Fibroblast of the aortic adventitia (primary cell): ENCODE results near the gene LHPP. TPM values are rescaled to one million over a fixed set of nuclear protein-coding genes. Genes with fewer than 3 reads are reported as not detected.

Source experiments
- DNase-seq: peaks from one replicate; pipeline ENCODE4 v3.0.0-alpha.2; 2010; ENCODE audit warnings: low read depth
- H3K4me3 ChIP-seq: 2 replicates; pipeline ENCODE4 v1.5.1; 2011; ENCODE audit warnings: low read depth, mild to moderate bottlenecking, control low read depth, low read length, moderate library complexity
- total RNA-seq: library from RNA; depleted of rRNA; stranded (reverse); fragments of >200 nt; gene quantifications from 2 replicates; pipeline ENCODE4 v1.2.3, GENCODE V29; 2012; ENCODE audit warnings: low replicate concordance
- TF ChIP-seq, protein P1 (sequence below): IDR thresholded peaks from 2 replicates; pipeline ENCODE4 v1.5.1; 2011; ENCODE audit warnings: mild to moderate bottlenecking, low read length, control low read depth, inconsistent platforms; ENCODE audit not compliant: insufficient read depth

LHPP gene
- total RNA-seq, 1 donor = 12.5 TPM

DNA sequence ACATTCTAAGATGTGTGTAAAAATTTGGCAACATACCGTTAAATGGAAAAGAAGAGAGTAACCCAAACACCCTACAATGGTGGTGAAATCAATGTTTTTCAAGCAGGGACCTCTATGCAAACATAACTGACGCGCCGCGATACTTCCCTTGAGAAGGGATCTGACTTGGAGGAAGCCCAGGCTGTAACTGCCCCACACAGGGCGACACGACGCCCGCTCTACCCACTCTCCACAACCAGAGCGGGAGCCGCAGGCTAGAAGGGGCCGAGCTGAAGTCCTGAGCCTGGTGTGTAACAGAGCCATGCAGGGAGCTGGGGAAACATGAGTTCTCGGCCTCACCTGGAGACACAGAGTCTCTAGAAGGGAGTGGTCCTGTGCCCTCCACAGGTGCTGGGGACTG lies 162.4 kb downstream of the LHPP start:
- TF ChIP-seq, protein P1, sequence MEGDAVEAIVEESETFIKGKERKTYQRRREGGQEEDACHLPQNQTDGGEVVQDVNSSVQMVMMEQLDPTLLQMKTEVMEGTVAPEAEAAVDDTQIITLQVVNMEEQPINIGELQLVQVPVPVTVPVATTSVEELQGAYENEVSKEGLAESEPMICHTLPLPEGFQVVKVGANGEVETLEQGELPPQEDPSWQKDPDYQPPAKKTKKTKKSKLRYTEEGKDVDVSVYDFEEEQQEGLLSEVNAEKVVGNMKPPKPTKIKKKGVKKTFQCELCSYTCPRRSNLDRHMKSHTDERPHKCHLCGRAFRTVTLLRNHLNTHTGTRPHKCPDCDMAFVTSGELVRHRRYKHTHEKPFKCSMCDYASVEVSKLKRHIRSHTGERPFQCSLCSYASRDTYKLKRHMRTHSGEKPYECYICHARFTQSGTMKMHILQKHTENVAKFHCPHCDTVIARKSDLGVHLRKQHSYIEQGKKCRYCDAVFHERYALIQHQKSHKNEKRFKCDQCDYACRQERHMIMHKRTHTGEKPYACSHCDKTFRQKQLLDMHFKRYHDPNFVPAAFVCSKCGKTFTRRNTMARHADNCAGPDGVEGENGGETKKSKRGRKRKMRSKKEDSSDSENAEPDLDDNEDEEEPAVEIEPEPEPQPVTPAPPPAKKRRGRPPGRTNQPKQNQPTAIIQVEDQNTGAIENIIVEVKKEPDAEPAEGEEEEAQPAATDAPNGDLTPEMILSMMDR = no peak
- DNase-seq = no peak
- no peak overlapping the region for H3K4me3 ChIP-seq

GRCh38 chr10:124624466-124624865 lies 162.8 kb downstream of the LHPP start:
- no peak overlapping the region for H3K4me3 ChIP-seq
- no peak for DNase-seq
- TF ChIP-seq, protein P1 = no peak

DNA sequence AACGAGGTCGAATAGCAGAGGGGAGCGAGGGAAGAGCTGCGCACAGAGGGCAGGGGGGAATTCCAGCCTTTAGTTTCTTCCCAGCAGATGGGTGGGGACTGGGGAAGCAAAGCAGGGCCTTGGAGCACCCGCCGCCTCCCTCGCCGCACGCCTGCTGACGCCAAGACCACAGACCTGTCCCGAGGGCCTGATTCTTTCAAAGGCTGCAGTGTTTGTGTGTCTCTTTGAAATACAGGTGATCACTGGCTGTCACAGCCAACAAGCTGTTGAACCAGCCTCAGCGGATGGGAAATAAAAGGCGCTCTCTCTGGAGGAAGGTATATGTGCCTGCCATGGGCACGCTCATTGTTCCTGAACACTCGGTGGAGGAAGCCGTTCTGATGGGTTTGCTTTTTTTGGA lies 163.3 kb downstream of the LHPP start:
- TF ChIP-seq, protein P1 = no peak
- no peak overlapping the region for H3K4me3 ChIP-seq
- no peak for DNase-seq

DNA sequence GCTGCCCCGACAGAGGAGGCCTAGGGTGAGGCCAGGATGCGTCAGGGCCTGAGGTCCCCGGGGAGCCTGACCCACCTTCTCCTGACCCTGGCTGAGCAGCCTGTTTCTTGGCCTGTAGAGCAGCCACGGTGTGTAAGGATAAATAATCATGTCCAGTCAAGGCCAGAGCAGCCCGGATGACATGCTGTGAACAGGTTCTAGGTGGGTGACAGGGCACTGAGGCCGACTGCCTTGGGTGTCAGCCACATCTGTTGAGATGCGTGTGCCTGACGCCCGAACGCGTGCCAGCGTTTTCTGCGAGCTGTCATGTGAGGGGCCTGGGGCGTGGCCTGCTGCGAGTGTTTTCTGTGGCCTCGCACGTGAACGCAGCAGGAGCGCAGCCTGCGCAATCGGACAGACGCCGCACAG lies 164.2 kb downstream of the LHPP start:
- no peak for DNase-seq
- H3K4me3 ChIP-seq = no peak overlapping the region
- TF ChIP-seq, protein P1 = no peak

DNA sequence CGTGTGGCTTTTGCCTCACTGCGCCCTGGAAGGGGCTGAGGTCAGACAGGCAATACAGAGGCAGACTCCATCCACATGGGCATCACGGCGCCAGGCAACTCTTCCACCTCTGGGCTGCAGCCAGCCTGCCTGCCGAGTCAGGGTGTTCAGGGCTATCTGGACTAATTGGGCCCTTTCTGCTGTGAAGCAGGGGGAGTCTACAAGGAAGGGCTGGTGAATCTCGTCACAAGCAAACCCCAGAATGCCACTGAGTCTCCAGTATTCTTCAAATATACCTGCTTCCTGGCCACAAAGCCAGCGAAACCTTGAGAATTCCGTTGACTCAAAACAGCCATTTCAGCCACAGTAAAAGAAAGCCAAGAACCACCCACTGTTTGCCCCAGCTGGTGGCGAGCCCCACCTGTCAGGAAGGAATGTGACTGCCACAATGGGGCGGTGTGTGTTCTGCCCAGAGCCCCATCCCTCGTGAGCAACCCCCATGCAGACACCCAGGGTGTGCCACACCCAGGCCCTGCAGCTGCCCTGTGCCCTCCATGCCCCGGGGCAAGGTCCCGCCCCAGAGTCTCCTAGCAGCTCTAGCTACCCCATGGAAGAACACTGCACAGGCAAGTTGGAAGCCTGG lies 165.2 kb downstream of the LHPP start:
- no peak for DNase-seq
- TF ChIP-seq, protein P1 = no peak
- H3K4me3 ChIP-seq = no peak overlapping the region

GRCh38 chr10:124627866-124628675 lies 166.4 kb downstream of the LHPP start:
- TF ChIP-seq, protein P1 = no peak

More at GRCh38 chr10:124627866-124628675, 166.4 kb downstream of the LHPP start:
- DNase-seq = no peak
- H3K4me3 ChIP-seq = no peak overlapping the region
